ENCODE measurements around the gene PDCD4. TPM values are rescaled to one million over a fixed set of nuclear protein-coding genes. Genes with fewer than 3 reads are reported as not detected.

The PDCD4 gene
- total and polyA plus RNA-seq, 2 of the 8 experiments (the other 6 are each of a cell fraction or from before 2014, with no cell fraction given) = 3.3 to 26.8 TPM

DNA sequence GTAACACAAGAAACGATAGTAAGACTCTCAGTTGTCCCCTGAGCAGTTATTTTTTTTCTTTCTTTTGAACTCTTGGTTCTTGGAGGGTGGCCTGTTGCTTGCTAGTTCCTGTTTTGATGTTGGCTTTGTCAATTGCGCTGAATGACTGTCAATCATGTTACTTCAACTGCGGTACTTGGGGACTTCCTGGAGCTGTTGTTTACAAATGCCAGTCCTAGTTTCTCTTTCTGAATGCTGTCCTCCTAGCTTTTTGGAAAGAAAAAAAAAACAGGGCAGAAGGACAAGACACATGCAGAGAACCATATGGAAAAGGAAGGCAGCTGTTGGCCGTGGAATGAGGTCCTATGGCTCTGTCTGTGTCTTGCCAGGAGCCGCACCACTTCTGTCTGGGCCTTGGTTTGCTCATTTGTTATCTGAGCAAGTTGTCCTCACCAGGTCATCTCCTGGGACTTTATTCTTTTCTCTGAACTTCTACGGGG, 7.0 kb upstream of the PDCD4 start:
- ChIA-PET POLR2A (ENCODE audit: partially characterized antibody) (no interaction called here), CTCF (ENCODE audit: partially characterized antibody) (interaction anchor here (0.9 to 1.5 kb wide), 2 partner anchors 14 to 61 kb away, joined by 3 to 5 read pairs; no protein-coding TSS in a partner anchor)
- no peak for TF ChIP-seq CHD1 (IDR thresholded peaks at IDR 0.05; ENCODE audit: low read depth, low read length)
- no peak for TF ChIP-seq BACH1 (IDR thresholded peaks at IDR 0.05; ENCODE audit: low read length)
- no peak for TF ChIP-seq KDM5A (IDR thresholded peaks at IDR 0.05; ENCODE audit: low read length)
- TF ChIP-seq, protein P1, sequence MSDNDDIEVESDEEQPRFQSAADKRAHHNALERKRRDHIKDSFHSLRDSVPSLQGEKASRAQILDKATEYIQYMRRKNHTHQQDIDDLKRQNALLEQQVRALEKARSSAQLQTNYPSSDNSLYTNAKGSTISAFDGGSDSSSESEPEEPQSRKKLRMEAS (IDR thresholded peaks at IDR 0.05) = no peak
- no peak for TF ChIP-seq SRF (IDR thresholded peaks at IDR 0.05; ENCODE audit: low read depth, low read length)
- TF ChIP-seq KDM4A (IDR thresholded peaks at IDR 0.05; ENCODE audit: low read depth, low read length, severe bottlenecking) = no peak
- TF ChIP-seq, protein P2, sequence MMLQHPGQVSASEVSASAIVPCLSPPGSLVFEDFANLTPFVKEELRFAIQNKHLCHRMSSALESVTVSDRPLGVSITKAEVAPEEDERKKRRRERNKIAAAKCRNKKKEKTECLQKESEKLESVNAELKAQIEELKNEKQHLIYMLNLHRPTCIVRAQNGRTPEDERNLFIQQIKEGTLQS (IDR thresholded peaks at IDR 0.05; ENCODE audit: insufficient read depth, low read depth, low read length) = no peak
- TF ChIP-seq SP1 (IDR thresholded peaks at IDR 0.05; ENCODE audit: low read depth, low read length) = no peak
- TF ChIP-seq, protein P3, sequence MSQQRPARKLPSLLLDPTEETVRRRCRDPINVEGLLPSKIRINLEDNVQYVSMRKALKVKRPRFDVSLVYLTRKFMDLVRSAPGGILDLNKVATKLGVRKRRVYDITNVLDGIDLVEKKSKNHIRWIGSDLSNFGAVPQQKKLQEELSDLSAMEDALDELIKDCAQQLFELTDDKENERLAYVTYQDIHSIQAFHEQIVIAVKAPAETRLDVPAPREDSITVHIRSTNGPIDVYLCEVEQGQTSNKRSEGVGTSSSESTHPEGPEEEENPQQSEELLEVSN (IDR thresholded peaks at IDR 0.05) = no peak
- no peak for TF ChIP-seq EGR1 (IDR thresholded peaks at IDR 0.05; ENCODE audit: borderline replicate concordance, low read depth, low read length)
- no peak overlapping the region for H3K14ac ChIP-seq (ENCODE audit: insufficient read length)
- no peak overlapping the region for H2BK15ac ChIP-seq (ENCODE audit: low read length)
- no peak overlapping the region for H4K91ac ChIP-seq (replicated peaks; ENCODE audit: insufficient read length, low read length)
- WGBS, 2 experiments (ENCODE audit: extremely low coverage in 1 of 2, insufficient coverage in 1 of 2, insufficient read length in 1 of 2, insufficient replicate concordance in 2 of 2, low coverage in 1 of 2, low lambda C conversion rate in 2 of 2, missing lambda C conversion rate in 1 of 2) = 88% methylated on average over 6 of the region's 6 CpGs; no CpG with 5 or more reads in 1 of the 2 experiments
- H2BK5ac ChIP-seq (ENCODE audit: low read depth, low read length) = no peak overlapping the region
- no peak overlapping the region for H3K27ac ChIP-seq (ENCODE audit: low read depth, low read length)
- H4K5ac ChIP-seq (ENCODE audit: insufficient read length, low read depth, low read length) = no peak overlapping the region
- H3K27me3 ChIP-seq (replicated peaks in 1 of 4; ENCODE audit: control insufficient read depth in 3 of 4, extremely low read depth in 1 of 4, insufficient read depth in 3 of 4, low read length in 3 of 4) = no peaks in the 10 kb centered on the region
- H3K4me3 ChIP-seq (ENCODE audit: extremely low read depth in 1 of 4, insufficient read depth in 2 of 4, low read depth in 3 of 4, low read length in 4 of 4) = no peak overlapping the region
- H3K56ac ChIP-seq (replicated peaks; ENCODE audit: insufficient read length, low read depth, low read length) = no peak overlapping the region
- no peak overlapping the region for H2BK20ac ChIP-seq (ENCODE audit: low read length)
- no peak for FAIRE-seq
- H2BK120ac ChIP-seq (replicated peaks; ENCODE audit: low read depth, low read length) = no peak overlapping the region
- no peaks in the 10 kb centered on the region; a peak in 1 of 8 replicates for H3K36me3 ChIP-seq (ENCODE audit: control insufficient read depth in 2 of 4, insufficient read depth in 4 of 4, low read length in 3 of 4)
- no peaks in the 10 kb centered on the region for H3K79me2 ChIP-seq (ENCODE audit: control insufficient read depth in 1 of 2, insufficient read depth in 2 of 2, low read length in 2 of 2)
- H3K4ac ChIP-seq (replicated peaks; ENCODE audit: insufficient read length, low read depth, low read length) = no peak overlapping the region
- no peak overlapping the region for H3K4me2 ChIP-seq (ENCODE audit: insufficient read depth in 1 of 2, low read depth in 2 of 2, low read length in 2 of 2)
- peak overlapping the region; percentile 89; the same call in 1 of the 2 replicates for H2AFZ ChIP-seq (ENCODE audit: low read length)
- no peaks in the 10 kb centered on the region for H3K9me3 ChIP-seq (ENCODE audit: insufficient read depth in 2 of 2, low read depth in 1 of 2, low read length in 1 of 2)
- no peak overlapping the region for H3K18ac ChIP-seq (ENCODE audit: extremely low read depth, low read length)
- H3K79me1 ChIP-seq (ENCODE audit: low read depth, low read length) = no peaks in the 10 kb centered on the region
- H3K23ac ChIP-seq (ENCODE audit: insufficient read length) = no peak overlapping the region
- no peak overlapping the region for H2AK5ac ChIP-seq (ENCODE audit: low read depth, low read length)
- H3K9ac ChIP-seq (replicated peaks in 1 of 4; ENCODE audit: extremely low read depth in 1 of 4, low read depth in 3 of 4, low read length in 3 of 4) = no peak overlapping the region
- no peaks in the 10 kb centered on the region; the same call in 1 of the 2 replicates for H3K23me2 ChIP-seq (ENCODE audit: low read depth, low read length)
- no peaks in the 10 kb centered on the region for H4K20me1 ChIP-seq (replicated peaks in 1 of 2; ENCODE audit: control insufficient read depth in 1 of 2, insufficient read depth in 2 of 2, low read length in 2 of 2)
- H4K8ac ChIP-seq (ENCODE audit: extremely low read depth, insufficient read depth, low read length) = no peak overlapping the region
- peaks cover 0 to 4% (median 0%) of the 10 kb centered on the region in 4 experiments; a peak in 2 of 7 replicates for H3K4me1 ChIP-seq (replicated peaks in 1 of 4; ENCODE audit: control insufficient read depth in 3 of 4, insufficient read depth in 4 of 4, low read length in 3 of 4)
- H2BK12ac ChIP-seq (ENCODE audit: low read depth, low read length) = no peak overlapping the region
- no peak for DNase-seq (ENCODE audit: low read depth in 1 of 2, low spot score in 2 of 2)
